SK-N-DZ (cell line): ENCODE measurements around the gene PRDX1.
"Not testable (repeated sequence)": the region's sequence is repeated elsewhere in the genome, so short reads cannot be mapped to it uniquely, and the experiment has no call there.

Source experiments
- DNase-seq: peaks from one replicate; pipeline ENCODE4 v3.0.0-alpha.2; 2015; ENCODE audit warnings: low spot score

Gene PRDX1

GRCh38 chr1:45507195-45507594 lies 14.5 kb downstream of the PRDX1 start:
- no peak for DNase-seq

GRCh38 chr1:45503462-45504360 lies 18.0 kb downstream of the PRDX1 start:
- DNase-seq, result no peak

- DNase-seq, result no peak
Measured at GRCh38 chr1:45501505-45501859, 20.2 kb downstream of the PRDX1 start.

GRCh38 chr1:45499415-45499769 lies 22.3 kb downstream of the PRDX1 start:
- DNase-seq, result peak; percentile 37

- DNase-seq, result no peak
Measured at GRCh38 chr1:45498279-45498678, 23.4 kb downstream of the PRDX1 start.

GRCh38 chr1:45493116-45493697 lies 28.5 kb downstream of the PRDX1 start:
- peak; percentile 67 for DNase-seq

GRCh38 chr1:45492691-45493090 lies 29.0 kb downstream of the PRDX1 start:
- no peak for DNase-seq

- no peak for DNase-seq
Measured at GRCh38 chr1:45491487-45492260, 30.0 kb downstream of the PRDX1 start.

- peak; percentile 99 for DNase-seq
Measured at GRCh38 chr1:45490626-45491486, 30.8 kb downstream of the PRDX1 start, which contains the start of gene TESK2. TESK2 (minus strand) TSS chr1:45491163; CDS start chr1:45457785, 33,378 bp downstream.

- DNase-seq, result no peak
Measured at GRCh38 chr1:45490121-45490625, 31.5 kb downstream of the PRDX1 start.

GRCh38 chr1:45489379-45489778 lies 32.3 kb downstream of the PRDX1 start:
- not testable (repeated sequence) for DNase-seq

GRCh38 chr1:45488666-45489377 lies 32.9 kb downstream of the PRDX1 start:
- no peak for DNase-seq

GRCh38 chr1:45485949-45486348 lies 35.7 kb downstream of the PRDX1 start:
- DNase-seq, result no peak

GRCh38 chr1:45479039-45479748 lies 42.5 kb downstream of the PRDX1 start:
- DNase-seq, result no peak

GRCh38 chr1:45478121-45478814 lies 43.4 kb downstream of the PRDX1 start:
- DNase-seq, result no peak

GRCh38 chr1:45477646-45478045 lies 44.0 kb downstream of the PRDX1 start:
- DNase-seq, result no peak

GRCh38 chr1:45474194-45474593 lies 47.5 kb downstream of the PRDX1 start:
- not testable (repeated sequence) for DNase-seq

- no peak for DNase-seq
Measured at GRCh38 chr1:45473302-45473701, 48.4 kb downstream of the PRDX1 start.

- no peak for DNase-seq
Measured at GRCh38 chr1:45470306-45470798, 51.3 kb downstream of the PRDX1 start.
